KG1 (cell line): ENCODE measurements around the gene FBXO42.
A peak's percentile ranks its signal among the peaks of the same experiment; 100 is the strongest.
"Not testable (repeated sequence)": the region's sequence is repeated elsewhere in the genome, so short reads cannot be mapped to it uniquely, and the experiment has no call there.

ENCODE experiments used
- DNase-seq: peaks from one replicate; lab custom pipeline; 2025; lab: John Stamatoyannopoulos, UW

Gene FBXO42

DNA sequence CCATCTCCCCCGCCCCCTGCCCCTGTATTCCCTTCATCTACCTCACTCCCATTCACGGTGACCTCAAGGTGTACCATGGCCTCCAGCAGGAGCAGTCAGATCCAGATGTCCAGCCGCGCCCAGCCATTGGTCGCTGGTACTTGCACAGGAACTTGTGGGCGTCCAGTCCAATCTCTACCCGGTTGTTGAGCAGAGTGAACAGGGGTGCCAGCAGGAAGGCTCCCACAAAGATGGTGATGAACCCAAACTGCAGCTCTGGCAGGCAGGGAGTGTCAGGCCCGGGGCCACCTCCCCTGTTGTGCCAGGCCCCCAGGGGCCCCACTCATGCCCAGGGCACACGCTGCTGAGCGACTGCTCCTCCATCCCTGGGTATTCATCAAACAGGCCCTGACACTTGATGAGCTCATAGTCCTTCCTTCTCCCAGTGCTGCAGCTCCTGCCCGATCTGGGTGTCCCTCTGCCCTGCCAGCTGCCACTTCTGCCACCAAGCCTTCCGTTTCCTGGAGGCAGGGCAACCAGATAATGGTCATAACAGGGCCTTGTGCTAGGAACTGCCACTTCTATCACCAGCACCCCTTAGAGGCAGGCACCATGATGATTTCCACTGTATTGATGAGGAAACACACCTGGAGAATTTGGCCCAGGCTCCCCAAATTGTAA lies 134.1 kb downstream of the FBXO42 start:
- no peak for DNase-seq

DNA sequence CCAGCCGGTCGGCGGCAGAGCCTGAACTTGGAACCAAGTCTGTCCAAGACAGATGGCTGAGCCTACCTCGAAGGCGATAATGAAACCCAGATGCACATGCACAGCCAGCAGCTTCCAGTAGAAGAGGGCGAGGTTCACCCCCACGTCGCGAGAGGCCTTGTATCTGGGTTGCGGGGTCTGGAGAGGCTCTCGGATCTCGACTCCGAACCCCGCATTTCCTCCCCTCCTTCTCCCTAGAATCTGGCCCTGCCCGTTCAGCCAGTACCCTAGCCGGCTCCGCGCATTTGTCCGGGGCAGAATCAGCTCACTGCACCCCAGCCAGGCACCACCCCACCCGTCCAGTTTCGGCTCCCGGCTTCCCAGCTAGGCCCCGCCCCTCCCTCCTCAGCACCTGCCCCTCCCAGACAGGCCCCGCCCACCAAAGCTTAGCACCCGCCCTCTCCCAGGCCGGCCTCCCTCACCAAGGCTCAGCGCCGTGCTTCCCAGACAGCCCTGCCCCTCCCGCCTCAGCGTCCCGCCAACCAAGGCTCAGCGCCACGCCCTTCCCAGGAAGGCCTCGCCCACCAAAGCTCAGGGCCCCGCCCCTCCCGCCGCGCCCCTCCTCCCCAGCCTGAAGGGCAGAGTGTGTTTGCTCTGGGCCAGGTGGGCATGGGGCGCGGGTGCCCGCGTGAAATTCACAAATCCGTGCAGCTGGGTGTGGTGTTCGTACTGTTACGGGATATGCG lies 135.1 kb downstream of the FBXO42 start:
- DNase-seq, result no peak

DNA sequence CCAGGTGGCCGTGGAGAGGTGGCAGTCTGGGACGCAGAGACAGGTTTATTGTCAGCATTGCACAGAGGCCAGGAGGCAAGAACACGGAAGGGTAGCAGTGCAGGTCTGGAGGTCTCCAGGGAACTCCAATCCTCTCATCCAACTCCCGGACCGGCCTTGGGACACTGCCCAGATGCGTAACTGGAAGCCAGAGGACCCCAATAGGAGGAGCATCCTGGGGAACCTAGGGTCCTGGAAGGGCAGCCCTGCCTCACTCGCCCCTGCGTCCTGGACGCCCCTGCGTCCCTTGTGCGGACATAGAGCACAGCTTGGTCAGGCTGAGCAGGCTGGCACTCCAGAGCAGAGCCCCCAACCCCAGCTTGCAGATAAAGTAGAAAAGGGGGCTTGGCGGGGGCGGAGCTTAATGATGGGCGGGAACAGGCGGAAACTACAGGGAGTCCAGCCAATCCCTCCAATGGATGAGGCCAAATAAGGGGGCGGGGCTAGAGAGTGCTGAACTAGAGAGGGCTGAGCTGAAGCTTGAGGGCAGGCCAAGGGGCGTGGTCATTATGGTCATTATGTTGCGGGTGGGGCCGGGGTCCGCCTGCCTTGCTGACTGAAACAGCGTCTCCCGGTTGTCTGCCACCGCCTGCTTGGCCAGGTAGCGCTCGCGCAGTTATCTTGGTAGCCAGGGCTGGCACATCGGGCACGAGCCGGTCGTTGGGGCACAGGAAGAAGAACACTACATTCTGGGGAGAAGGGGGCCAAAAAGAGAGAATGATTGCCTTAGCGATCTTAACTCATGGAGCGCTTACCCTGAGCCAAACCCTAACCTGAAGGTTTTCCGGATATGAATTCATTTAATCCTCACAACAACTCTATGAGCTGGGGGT lies 136.2 kb downstream of the FBXO42 start:
- no peak for DNase-seq

DNA sequence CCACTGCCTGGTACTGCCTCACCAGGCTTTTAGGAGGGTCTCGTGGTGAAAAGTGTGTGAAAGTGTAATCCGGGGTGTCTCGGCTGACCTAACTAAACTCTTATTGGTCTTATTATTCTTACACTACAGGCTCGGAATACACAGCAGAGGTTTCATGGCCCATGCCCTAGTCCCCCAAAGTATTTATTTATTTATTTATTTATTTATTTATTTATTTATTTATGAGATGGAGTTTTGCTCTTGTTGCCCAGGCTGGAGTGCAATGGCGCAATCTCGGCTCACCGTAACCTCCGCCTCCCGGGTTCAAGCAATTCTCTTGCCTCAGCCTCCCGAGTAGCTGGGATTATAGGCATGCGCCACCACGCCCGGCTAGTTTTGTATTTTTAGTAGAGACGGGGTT lies 137.0 kb downstream of the FBXO42 start:
- DNase-seq, result not testable (repeated sequence)

DNA sequence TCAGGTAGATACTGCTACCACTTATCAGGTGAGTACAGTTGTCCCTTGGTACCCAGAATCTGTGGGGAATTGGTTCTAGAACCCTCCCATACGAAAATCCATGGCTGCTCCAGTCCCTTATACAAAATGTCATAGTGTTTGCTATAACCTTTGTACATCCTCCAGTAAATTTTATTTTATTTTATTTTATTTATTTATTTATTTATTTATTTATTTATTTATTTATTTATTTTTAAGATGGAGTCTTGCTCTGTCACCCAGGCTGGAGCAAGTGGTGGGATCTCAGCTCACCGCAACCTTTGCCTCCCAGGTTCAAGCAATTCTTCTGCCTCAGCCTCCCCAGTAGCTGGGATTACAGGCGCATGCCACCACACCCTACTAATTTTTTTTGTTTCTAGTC lies 138.7 kb downstream of the FBXO42 start:
- not testable (repeated sequence) for DNase-seq

DNA sequence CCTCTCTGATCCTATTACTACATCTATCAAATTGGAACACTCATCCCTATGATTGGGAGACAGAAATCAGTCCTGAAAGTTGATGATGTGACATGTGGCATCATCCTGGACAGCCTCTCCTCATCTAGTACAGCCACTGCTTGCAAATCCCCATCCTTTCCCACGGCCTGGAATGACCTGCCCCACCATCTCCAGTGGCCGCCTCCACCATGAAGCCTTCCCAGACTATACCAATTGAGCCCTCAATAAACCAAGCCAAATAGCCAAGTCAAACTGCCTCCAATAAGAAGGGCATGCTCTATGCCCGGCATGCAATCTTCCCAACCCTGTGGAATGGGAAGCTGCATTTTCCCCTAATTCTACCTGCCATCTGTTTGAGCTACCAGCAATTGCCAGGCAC lies 139.3 kb downstream of the FBXO42 start:
- DNase-seq, result no peak

DNA sequence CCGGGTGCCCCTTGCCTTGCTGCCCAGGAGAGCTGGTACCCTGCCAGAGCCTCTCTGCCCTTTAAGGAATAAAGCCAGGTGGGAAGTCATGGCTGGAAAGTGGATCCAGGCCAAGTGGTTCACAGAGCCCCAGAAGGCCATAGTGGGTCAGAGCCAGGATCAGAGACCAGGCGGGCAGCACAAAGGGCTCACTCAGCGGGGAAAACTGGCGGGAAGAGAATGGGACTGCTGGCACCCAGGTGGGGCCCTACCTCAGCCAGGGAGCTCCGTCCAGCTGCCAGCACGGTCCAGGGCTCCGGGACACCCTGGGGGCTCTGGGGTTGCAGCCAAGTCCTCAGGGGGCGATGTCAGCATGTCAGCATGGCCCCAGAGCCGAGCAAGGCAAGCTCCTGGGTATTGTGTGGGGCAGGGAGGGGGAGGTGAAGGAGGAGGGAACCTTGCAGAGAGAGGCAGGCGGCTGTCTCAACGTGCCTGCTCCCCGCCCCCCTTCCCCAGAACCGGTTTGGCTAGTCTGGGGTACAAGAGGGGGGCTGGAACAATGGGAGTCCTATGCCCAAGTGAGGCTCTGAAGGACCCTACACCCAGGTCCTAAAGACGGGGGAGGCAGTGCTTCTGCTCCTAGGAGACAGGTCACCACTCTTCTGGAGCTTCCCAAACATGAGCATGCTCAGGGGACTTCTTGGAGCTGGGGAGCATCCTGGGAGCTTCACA lies 139.9 kb downstream of the FBXO42 start, which contains the start of gene ARHGEF19:
ARHGEF19 (minus strand) TSS at position 402 of the 711 bp plus-strand sequence. CDS start 3,598 bp downstream, outside the sequence.
- no peak for DNase-seq

DNA sequence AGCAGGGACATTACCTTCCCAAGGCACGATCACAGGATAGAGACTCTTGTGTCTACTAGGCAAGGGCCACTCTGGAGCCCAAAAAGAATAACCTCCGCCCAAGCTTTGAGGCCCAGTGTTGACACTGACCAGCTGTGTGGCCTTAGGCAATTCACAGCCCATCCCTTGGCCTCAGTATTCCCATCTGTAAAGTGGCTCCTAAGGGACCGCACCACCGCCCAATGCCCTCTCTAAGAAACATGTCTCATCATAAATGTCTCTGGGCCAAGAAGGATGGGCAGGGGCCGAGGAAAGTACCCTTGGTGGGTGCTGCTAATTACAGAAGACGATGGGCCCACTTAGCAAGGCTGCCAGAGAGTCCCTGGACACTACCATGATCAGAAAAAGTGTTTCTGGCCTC lies 140.5 kb downstream of the FBXO42 start:
- DNase-seq, result no peak

DNA sequence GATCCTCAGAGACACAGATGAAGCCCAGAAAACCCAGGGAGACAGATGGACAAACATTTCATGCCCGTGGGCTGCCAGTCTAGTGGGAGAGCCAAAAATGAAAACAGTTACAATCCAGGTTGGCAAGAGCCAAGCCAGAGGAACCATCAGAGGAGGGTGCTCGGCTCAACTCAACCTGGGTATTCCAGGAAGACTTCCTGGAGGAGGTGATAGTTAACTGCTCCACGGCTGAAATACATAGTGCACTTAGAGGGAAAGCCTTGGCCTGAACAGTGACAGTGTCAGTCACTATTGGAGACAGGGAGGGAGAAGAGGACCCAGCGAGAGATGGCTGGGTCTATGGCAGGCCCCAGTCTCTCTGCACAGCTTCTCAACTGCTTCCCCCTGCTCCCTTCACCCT lies 141.7 kb downstream of the FBXO42 start:
- DNase-seq, result no peak

DNA sequence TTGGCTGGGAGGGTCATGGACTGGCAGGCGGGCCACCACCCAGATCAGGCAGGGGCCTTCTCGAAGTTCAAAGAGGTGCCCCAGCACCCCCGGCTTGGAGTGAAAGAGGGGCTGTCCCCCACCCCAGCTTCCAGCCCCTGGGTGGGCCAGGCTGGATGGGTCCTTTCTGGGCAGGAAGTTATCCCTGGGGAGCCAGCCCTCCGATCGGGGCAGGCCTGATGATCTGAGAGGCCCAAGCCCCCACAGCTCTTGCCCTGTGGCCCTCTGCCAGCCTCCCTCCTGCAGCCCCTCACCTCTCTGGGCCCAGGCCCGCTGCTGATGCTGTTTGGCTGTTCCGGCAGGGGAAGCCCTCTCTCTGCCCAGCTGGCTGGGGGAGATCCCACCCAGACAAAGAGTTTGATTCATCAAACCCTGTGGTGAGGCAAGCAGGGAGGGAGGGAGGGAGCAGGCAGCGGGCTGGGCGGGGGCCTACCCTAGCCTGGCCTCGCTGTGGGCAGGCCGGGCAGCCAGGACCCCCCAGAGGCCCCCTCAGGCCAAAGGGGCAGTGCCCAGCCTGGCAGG lies 142.4 kb downstream of the FBXO42 start:
- DNase-seq, result no peak

DNA sequence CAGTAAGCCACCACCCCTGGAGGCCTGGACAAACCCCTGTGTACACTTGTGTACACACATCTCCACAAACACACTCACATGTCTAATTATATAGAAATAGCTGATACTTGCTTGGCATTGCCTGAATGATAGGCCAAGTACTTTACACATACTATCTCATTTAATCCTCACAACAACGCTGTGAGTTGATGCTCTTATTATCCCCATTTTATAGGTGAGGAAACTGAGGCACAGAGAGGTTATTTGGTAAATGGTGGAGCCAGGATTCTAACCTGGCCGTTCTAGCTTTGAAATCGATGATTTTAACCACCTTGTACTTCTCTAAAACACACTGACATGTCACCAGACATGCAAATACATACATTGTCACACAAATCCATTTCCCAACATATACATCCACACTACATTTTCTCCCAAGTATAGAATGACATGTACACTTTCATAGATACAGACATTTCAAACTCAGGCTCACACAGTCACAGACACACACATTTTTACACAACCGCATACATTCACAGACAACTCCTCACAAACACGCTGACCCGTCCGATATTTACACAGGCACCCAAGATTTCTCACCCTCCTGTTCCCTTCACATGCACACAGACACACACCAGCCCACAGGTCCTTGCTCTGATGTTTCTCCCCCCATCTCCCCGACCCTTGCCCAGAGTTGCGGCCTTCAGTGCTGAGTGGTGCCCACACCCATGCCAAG lies 143.0 kb downstream of the FBXO42 start:
- no peak for DNase-seq

DNA sequence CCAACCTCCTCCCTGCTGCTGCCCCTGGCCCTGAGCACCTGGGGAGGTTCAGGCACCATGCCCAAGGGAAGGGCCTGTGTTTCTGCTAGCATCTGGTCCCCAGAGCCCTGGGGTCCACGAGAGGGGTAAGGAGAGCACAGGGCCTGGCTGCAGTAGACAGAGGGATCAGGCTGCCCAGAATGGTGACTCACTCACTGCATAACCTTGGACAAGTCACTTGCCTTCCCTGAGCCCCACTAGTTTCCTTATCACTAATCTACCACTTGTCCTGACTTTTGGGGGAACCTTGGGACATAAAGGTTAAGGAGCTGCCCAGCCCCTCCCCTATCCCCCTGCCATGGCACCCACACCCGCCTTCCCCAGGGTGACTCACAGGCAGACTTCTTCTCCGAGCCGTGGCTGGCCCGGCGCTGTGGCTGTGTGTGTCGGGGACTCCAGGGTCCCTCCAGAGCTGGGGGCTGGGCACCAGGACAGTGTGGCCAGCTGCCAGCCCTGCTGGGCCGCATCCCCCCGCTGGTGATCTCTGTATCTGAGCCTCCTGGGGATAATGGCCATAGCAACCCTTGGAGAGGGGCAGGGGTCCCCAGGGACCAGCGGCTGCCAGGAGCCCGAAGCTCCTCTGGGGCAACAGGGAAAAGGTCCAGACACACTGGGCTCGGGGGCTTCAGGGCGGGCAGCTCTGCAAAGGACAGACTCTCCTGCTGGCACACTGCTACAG lies 143.9 kb downstream of the FBXO42 start:
- no peak for DNase-seq

DNA sequence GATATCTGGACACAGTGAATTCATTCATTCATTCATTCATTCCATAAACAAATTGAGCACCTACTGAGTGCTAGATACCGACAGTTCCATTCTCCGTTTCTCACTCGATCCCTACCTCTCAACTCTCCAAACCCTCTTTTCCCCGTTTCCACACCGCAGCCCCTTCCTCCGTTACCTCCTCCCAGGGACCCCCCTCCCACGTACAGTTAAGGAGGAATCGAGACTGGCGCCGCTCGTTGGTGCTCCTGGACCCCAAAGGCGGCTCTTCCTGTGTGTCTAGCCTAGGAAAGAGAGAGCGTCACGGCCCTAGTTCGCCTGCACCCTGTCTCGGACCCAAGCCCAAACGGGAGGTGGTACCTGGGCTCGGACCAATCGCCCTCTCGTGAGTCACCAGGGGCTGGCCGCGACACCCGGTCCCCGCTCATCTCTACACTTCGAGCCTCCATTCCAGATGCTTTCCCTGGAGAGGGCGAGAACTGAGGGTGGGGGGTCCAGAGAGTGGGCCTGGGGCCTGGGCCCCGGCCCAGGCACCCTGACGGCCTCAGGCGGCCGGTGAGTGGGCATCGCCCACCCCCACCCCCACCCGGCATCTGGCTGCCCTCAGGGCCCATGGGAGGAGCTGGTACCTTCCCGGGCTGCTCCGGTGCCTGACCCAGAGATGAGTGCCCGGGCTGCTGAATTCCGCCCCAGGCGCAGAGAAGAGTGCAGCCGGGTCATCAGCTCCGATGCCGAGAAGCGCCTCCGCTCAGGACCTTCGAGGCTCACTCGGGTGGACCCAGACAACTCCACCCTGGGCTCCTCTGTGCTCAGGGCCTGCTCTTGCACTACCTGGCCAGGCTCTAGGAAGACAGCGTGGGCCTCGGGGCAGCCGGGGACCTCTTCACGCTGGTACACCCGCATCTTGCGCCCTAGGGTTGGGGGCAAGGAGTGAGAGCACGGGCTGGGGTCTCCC lies 144.7 kb downstream of the FBXO42 start:
- DNase-seq, result peak; percentile 61

DNA sequence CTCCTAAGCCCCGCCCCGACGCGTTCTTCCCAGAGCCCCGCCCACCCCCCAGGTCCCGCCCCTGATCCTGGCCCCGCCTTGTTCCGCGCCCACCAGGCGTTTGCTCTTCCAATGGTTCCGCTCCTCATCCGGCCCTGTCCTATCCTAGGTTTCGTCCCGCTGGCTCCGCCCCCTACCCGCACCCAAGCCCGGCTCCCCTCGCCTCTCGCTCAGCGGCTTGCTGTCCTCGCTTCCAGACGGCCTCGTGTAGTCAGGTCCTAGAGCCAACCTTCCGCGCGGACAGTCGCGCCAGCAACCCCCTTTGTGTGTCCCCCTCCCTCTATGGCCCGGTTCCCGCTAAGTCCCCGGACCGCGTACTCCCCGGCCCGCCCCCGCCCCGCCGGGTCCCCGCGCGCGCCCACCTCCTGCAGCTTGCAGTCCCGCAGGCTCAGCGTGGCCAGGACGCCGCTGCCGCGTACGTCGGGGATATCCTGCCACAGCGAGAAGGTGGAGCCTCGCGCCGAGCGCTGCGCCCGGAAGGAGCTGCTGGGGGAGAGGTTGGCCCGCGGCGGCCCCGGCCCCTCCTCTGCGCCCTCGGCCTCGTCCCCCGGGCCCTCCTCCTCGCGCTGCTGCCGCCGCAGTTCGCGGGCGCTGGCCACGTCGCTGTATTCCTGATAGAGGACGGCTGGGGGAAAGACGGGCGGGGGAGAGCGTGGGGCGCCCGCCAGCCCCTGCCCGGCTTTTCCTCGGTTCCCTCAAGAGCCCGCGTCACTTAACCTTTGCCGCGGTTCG lies 145.5 kb downstream of the FBXO42 start:
- DNase-seq, result peak; percentile 83

DNA sequence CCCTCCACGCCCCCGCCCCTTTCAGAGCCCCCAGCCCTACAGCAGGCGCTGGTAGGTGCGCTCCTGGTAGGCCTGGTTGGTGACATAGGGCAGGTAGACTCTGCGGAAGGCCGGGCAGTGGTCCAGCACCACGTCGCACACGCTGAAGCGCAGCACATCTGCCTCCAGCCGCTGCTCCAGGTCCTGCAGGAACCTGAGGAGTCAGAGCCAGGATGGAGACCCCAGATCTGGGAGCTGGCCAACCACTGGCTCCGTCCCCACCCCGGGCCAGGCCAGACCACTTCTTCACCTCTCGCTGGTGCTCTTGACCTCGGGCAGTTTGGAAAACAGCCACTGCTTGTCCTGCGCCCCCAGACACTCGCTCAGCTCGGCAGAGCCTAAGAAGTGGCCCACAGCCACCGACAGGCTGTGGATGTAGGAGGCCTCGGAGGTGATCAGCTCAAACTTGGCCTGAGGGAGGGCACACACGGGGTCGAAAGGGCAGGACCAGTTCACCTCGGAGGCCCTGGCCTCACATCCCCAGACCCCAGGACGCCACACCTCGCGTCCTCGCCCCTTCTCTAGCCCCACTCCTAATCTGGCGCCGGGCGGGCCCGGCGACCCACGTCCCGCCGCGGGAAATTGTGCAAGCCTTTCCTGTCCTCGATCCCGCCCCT lies 146.3 kb downstream of the FBXO42 start:
- no peak for DNase-seq

DNA sequence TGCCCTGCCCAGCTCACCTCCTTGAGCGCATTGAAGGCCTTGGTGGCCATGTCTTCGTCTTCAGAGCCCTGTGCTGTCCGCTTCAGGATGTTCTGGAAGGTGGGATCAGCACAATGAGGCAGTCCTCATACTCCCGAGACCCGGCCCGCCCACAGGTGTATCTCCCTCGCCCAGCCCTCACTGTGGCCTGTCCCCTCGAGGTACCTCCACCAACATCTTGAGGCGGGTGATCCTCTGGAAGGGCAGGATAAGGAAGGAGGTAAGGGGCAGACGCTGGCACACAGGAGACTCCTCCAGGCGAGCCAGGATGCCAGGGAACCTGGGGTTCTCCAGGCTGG lies 147.0 kb downstream of the FBXO42 start:
- DNase-seq, result no peak

DNA sequence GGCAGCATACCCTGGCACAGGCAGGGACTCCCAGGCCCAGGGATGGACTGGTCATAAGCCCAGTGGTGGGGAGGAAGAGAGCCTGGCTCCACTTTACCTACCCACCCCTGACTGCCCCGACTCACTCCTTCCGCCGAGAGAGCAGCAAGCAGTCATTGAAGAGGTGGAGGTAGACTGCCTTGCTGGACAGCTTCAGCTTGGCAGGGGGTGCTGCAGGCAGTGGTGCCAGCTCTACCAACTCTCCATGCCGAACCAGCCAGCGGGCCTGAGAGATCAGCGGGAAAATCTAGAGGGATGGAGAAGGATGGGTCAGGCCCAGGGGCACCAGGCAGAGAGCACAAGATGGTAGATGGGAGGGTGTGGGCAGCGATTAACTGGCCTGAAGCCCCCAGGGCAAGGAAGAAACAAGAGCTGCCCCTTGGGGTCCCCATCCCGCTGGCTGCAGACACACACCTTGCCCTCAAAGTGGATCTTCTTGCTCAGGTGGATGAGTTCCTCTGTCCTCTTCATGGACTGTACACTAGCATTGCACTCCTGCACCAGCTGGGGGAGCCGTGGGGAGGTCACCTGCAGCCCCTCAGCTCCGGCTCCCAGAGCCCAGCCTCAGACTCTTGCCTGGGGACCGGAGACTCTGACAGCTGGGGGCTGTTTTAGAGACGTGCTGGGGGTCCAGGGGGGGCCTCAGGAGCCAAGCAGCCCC lies 147.5 kb downstream of the FBXO42 start:
- no peak for DNase-seq
